Measurements from ENCODE around the gene SLC16A3.
"Not testable (repeated sequence)": the region's sequence is repeated elsewhere in the genome, so short reads cannot be mapped to it uniquely, and the experiment has no call there.

The SLC16A3 gene

GRCh38 chr17:82249896-82250581, 21.2 kb downstream of the SLC16A3 start:
- no peaks in the 10 kb centered on the region for H3K9me3 ChIP-seq (ENCODE audit: control insufficient read depth, insufficient read depth, low read length)
- no peaks in the 10 kb centered on the region for H3K27me3 ChIP-seq (ENCODE audit: control insufficient read depth, insufficient read depth, low read length)
- peaks cover 85% of the 10 kb centered on the region for H3K36me3 ChIP-seq (ENCODE audit: control insufficient read depth, insufficient read depth, low read length)
- no peaks in the 10 kb centered on the region for H3K4me1 ChIP-seq (ENCODE audit: control insufficient read depth, insufficient read depth, low read length)
- no peak overlapping the region for H3K4me3 ChIP-seq (ENCODE audit: low read depth, low read length)
- H3K9ac ChIP-seq (ENCODE audit: low read depth, low read length), result no peak overlapping the region

- Histone ChIP-seq H3K36me3 (ENCODE audit: control insufficient read depth, insufficient read depth, low read length) (peaks cover 85% of the 10 kb centered on the region), H3K4me1 (ENCODE audit: control insufficient read depth, insufficient read depth, low read length) (no peaks in the 10 kb centered on the region), H3K9ac (ENCODE audit: low read depth, low read length) (no peak overlapping the region), H3K4me3 (ENCODE audit: low read depth, low read length) (no peak overlapping the region), H3K27me3 (ENCODE audit: control insufficient read depth, insufficient read depth, low read length) (no peaks in the 10 kb centered on the region), H3K9me3 (ENCODE audit: control insufficient read depth, insufficient read depth, low read length) (no peaks in the 10 kb centered on the region)
Measured at GRCh38 chr17:82250868-82251500, 22.1 kb downstream of the SLC16A3 start.

GRCh38 chr17:82252511-82253178, 23.8 kb downstream of the SLC16A3 start:
- H3K9ac ChIP-seq (ENCODE audit: low read depth, low read length), result no peak overlapping the region
- H3K4me1 ChIP-seq (ENCODE audit: control insufficient read depth, insufficient read depth, low read length), result no peaks in the 10 kb centered on the region
- H3K9me3 ChIP-seq (ENCODE audit: control insufficient read depth, insufficient read depth, low read length), result no peaks in the 10 kb centered on the region
- no peaks in the 10 kb centered on the region for H3K27me3 ChIP-seq (ENCODE audit: control insufficient read depth, insufficient read depth, low read length)
- H3K4me3 ChIP-seq (ENCODE audit: low read depth, low read length), result no peak overlapping the region
- peaks cover 75% of the 10 kb centered on the region for H3K36me3 ChIP-seq (ENCODE audit: control insufficient read depth, insufficient read depth, low read length)

GRCh38 chr17:82253179-82253544, 24.3 kb downstream of the SLC16A3 start:
- H3K9me3 ChIP-seq (ENCODE audit: control insufficient read depth, insufficient read depth, low read length), result no peaks in the 10 kb centered on the region
- H3K36me3 ChIP-seq (ENCODE audit: control insufficient read depth, insufficient read depth, low read length), result peaks cover 70% of the 10 kb centered on the region
- H3K9ac ChIP-seq (ENCODE audit: low read depth, low read length), result no peak overlapping the region
- H3K4me3 ChIP-seq (ENCODE audit: low read depth, low read length), result no peak overlapping the region
- H3K4me1 ChIP-seq (ENCODE audit: control insufficient read depth, insufficient read depth, low read length), result no peaks in the 10 kb centered on the region
- H3K27me3 ChIP-seq (ENCODE audit: control insufficient read depth, insufficient read depth, low read length), result no peaks in the 10 kb centered on the region

- H3K9ac ChIP-seq (ENCODE audit: low read depth, low read length); H3K4me1 ChIP-seq (ENCODE audit: control insufficient read depth, insufficient read depth, low read length); H3K9me3 ChIP-seq (ENCODE audit: control insufficient read depth, insufficient read depth, low read length); H3K27me3 ChIP-seq (ENCODE audit: control insufficient read depth, insufficient read depth, low read length); H3K4me3 ChIP-seq (ENCODE audit: low read depth, low read length): not testable (repeated sequence)
- H3K36me3 ChIP-seq (ENCODE audit: control insufficient read depth, insufficient read depth, low read length), result peaks cover 61% of the 10 kb centered on the region
Measured at GRCh38 chr17:82254096-82254495, 25.3 kb downstream of the SLC16A3 start.

- not testable (repeated sequence) for H3K9ac ChIP-seq (ENCODE audit: low read depth, low read length); H3K27me3 ChIP-seq (ENCODE audit: control insufficient read depth, insufficient read depth, low read length); H3K4me3 ChIP-seq (ENCODE audit: low read depth, low read length); H3K4me1 ChIP-seq (ENCODE audit: control insufficient read depth, insufficient read depth, low read length); H3K9me3 ChIP-seq (ENCODE audit: control insufficient read depth, insufficient read depth, low read length)
- peaks cover 60% of the 10 kb centered on the region for H3K36me3 ChIP-seq (ENCODE audit: control insufficient read depth, insufficient read depth, low read length)
Measured at GRCh38 chr17:82254746-82255145, 25.9 kb downstream of the SLC16A3 start.

GRCh38 chr17:82255402-82255972, 26.6 kb downstream of the SLC16A3 start:
- no peaks in the 10 kb centered on the region for H3K9me3 ChIP-seq (ENCODE audit: control insufficient read depth, insufficient read depth, low read length)
- no peak overlapping the region for H3K9ac ChIP-seq (ENCODE audit: low read depth, low read length)
- H3K4me1 ChIP-seq (ENCODE audit: control insufficient read depth, insufficient read depth, low read length), result no peaks in the 10 kb centered on the region
- peaks cover 60% of the 10 kb centered on the region for H3K36me3 ChIP-seq (ENCODE audit: control insufficient read depth, insufficient read depth, low read length)
- H3K27me3 ChIP-seq (ENCODE audit: control insufficient read depth, insufficient read depth, low read length), result no peaks in the 10 kb centered on the region
- H3K4me3 ChIP-seq (ENCODE audit: low read depth, low read length), result no peak overlapping the region

GRCh38 chr17:82256242-82256885, 27.5 kb downstream of the SLC16A3 start:
- no peaks in the 10 kb centered on the region for H3K27me3 ChIP-seq (ENCODE audit: control insufficient read depth, insufficient read depth, low read length)
- H3K9ac ChIP-seq (ENCODE audit: low read depth, low read length), result no peak overlapping the region
- no peak overlapping the region for H3K4me3 ChIP-seq (ENCODE audit: low read depth, low read length)
- peaks cover 60% of the 10 kb centered on the region for H3K36me3 ChIP-seq (ENCODE audit: control insufficient read depth, insufficient read depth, low read length)
- H3K9me3 ChIP-seq (ENCODE audit: control insufficient read depth, insufficient read depth, low read length), result no peaks in the 10 kb centered on the region
- H3K4me1 ChIP-seq (ENCODE audit: control insufficient read depth, insufficient read depth, low read length), result no peaks in the 10 kb centered on the region

- Histone ChIP-seq H3K9ac (ENCODE audit: low read depth, low read length) (no peak overlapping the region), H3K9me3 (ENCODE audit: control insufficient read depth, insufficient read depth, low read length) (no peaks in the 10 kb centered on the region), H3K36me3 (ENCODE audit: control insufficient read depth, insufficient read depth, low read length) (peaks cover 60% of the 10 kb centered on the region), H3K27me3 (ENCODE audit: control insufficient read depth, insufficient read depth, low read length) (no peaks in the 10 kb centered on the region), H3K4me1 (ENCODE audit: control insufficient read depth, insufficient read depth, low read length) (no peaks in the 10 kb centered on the region), H3K4me3 (ENCODE audit: low read depth, low read length) (no peak overlapping the region)
Measured at GRCh38 chr17:82257473-82257872, 28.6 kb downstream of the SLC16A3 start.

GRCh38 chr17:82258555-82258954, 29.7 kb downstream of the SLC16A3 start:
- H3K36me3 ChIP-seq (ENCODE audit: control insufficient read depth, insufficient read depth, low read length), result peaks cover 56% of the 10 kb centered on the region
- H3K4me1 ChIP-seq (ENCODE audit: control insufficient read depth, insufficient read depth, low read length), result no peaks in the 10 kb centered on the region
- H3K4me3 ChIP-seq (ENCODE audit: low read depth, low read length), result no peak overlapping the region
- H3K27me3 ChIP-seq (ENCODE audit: control insufficient read depth, insufficient read depth, low read length), result no peaks in the 10 kb centered on the region
- no peaks in the 10 kb centered on the region for H3K9me3 ChIP-seq (ENCODE audit: control insufficient read depth, insufficient read depth, low read length)
- no peak overlapping the region for H3K9ac ChIP-seq (ENCODE audit: low read depth, low read length)

- H3K9ac ChIP-seq (ENCODE audit: low read depth, low read length); H3K4me3 ChIP-seq (ENCODE audit: low read depth, low read length); H3K27me3 ChIP-seq (ENCODE audit: control insufficient read depth, insufficient read depth, low read length); H3K9me3 ChIP-seq (ENCODE audit: control insufficient read depth, insufficient read depth, low read length); H3K4me1 ChIP-seq (ENCODE audit: control insufficient read depth, insufficient read depth, low read length): not testable (repeated sequence)
- peaks cover 64% of the 10 kb centered on the region for H3K36me3 ChIP-seq (ENCODE audit: control insufficient read depth, insufficient read depth, low read length)
Measured at GRCh38 chr17:82259972-82260961, 31.4 kb downstream of the SLC16A3 start.
